ENCODE measurements around the gene TPO.
A peak's percentile ranks its signal among the peaks of the same experiment; 100 is the strongest.
"Not testable (repeated sequence)": the region's sequence is repeated elsewhere in the genome, so short reads cannot be mapped to it uniquely, and the experiment has no call there.

TPO gene

GRCh38 chr2:1484131-1484884, 71.0 kb downstream of the TPO start:
- no peak for DNase-seq (ENCODE audit: low spot score)

GRCh38 chr2:1486670-1487069, 73.4 kb downstream of the TPO start:
- DNase-seq (ENCODE audit: low spot score) = no peak

GRCh38 chr2:1487758-1488157, 74.5 kb downstream of the TPO start:
- no peak for DNase-seq (ENCODE audit: low spot score)

GRCh38 chr2:1488181-1488671, 75.0 kb downstream of the TPO start:
- DNase-seq (ENCODE audit: low spot score) = no peak

DNA sequence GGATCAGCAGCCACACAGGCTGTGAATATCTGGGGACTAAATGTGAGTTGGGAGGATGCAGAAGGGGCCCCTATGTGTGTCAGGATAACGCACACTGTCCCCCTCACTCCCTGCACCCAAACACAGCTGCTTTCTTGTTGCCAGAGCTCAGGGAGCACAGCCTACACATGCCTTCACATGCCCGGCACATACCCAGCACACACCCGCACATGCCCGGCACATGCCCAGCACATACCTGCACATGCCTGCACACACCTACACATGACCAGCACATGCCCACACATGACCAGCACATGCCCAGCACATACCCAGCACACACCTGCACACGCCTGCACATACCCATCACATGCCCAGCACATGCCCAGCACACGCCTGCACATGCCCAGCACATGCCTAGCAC, 75.6 kb downstream of the TPO start:
- no peak for DNase-seq (ENCODE audit: low spot score)

DNA sequence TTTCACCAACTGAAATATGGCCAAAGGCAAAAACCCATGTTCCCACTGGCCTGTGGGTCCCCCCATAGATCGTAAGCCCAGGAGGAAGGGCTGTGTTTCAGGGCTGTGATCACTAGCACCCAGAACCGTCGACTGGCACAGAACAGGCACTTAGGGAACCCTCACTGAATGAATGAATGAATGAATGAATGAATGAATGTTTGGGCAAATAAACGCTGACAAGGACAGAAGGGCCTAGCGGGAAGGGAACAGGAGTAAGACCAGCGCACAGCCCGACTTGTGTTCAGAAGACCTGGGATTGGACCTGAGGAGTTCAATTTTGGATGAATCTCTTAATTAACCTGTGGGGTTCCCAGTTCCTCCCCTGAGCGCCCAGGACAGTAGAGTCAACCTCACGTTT, 76.2 kb downstream of the TPO start:
- DNase-seq (ENCODE audit: low spot score) = no peak

- DNase-seq (ENCODE audit: low spot score) = not testable (repeated sequence)
Measured at GRCh38 chr2:1490381-1490780, 77.1 kb downstream of the TPO start.

DNA sequence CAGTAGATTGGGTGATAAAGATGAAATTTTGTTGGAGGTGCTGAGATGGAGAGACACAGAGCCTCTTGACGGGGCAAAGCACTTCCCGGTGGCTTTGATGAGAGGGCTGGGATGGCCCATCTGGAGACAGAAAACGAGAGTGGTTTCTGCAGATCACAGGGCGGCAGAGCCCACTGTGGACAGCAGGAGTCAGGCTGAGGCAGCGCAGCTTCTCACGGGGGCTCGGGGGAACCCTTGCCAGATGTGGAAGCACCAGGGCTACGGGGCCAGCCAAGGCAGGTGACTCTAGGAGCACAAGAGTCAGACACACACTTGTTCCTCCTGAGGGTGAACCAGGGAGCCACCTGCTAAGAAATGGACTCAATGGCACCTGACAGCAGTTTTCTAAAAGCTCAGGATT, 78.5 kb downstream of the TPO start:
- DNase-seq (ENCODE audit: low spot score) = no peak

GRCh38 chr2:1492231-1492630, 79.0 kb downstream of the TPO start:
- DNase-seq (ENCODE audit: low spot score) = not testable (repeated sequence)

DNA sequence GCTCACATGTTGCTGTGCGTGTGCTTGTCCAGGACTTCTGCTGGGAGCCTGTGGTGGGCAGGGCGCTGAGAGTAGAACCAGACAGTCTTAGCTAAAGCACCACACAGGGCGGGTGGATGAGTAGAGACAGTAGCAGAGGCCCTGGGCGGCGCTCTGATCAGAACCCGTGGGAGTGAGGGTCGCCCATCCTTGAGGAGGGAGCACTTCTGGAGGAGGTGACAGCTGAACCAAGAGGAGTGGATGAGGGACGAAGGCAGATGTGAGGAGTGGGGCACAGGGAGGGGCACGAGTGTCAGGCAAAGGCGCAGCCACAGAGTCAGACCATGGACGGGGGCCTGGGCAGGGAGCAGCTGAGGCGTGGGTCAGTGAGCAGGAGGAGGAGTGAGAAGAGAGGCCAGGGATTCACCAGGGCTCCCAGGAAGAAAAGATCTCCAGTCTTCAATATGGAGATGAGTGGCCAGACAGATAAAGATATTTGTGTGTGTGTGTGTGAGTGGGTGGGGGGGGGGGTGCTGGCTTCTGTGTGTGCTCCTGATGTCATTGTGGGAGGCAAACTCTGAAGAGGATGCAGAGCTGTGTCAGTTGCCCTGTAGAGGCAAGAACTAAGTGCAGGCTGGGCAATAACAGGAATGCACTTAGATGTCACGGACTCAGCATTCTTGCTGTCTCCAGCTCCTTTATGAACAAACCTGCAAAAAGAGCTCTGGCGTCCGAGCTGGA, 79.6 kb downstream of the TPO start:
- DNase-seq (ENCODE audit: low spot score) = no peak

GRCh38 chr2:1493431-1494126, 80.3 kb downstream of the TPO start:
- peak; percentile 9 for DNase-seq (ENCODE audit: low spot score)

DNA sequence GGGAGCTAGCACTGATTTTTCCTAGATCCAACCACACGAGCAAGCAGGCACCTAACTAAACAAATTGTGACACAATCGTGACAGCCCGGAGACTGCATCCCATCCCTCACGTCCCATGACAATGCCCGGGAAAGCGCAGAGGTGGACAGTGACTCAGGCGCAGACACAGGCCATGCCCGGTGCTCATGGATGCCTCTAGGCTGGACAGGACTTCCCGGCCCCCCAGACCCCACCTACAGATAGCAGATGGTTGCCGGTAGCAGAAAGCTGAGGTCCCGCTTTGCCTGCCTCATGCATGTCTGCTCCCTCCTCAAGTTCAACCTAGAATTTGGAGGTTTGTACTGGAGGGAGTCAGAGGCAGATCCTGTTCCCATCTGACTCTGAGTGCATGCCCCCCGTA, 81.0 kb downstream of the TPO start:
- DNase-seq (ENCODE audit: low spot score) = no peak

GRCh38 chr2:1494906-1495305, 81.6 kb downstream of the TPO start:
- DNase-seq (ENCODE audit: low spot score) = no peak

- no peak for DNase-seq (ENCODE audit: low spot score)
Measured at GRCh38 chr2:1495676-1496358, 82.6 kb downstream of the TPO start.

DNA sequence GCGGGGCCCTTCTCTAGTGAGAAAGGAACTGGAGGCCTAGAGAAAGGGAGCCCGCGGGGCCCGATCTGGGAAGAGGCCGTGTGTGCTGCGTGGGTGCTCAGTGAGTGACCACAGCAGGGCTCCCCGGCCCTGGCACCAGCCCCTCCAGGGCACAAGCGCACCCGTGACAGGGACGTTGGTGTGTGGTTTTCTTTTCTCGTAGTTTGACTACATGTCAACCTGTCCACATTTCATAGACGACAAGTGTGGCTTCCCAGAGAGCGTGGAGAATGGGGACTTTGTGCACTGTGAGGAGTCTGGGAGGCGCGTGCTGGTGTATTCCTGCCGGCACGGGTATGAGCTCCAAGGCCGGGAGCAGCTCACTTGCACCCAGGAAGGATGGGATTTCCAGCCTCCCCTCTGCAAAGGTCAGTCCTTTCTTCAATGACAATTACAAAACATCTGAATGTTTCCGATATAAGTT, 83.1 kb downstream of the TPO start:
- no peak for DNase-seq (ENCODE audit: low spot score)

- DNase-seq (ENCODE audit: low spot score) = no peak
Measured at GRCh38 chr2:1497122-1497611, 83.9 kb downstream of the TPO start.

GRCh38 chr2:1498176-1498575, 84.9 kb downstream of the TPO start:
- DNase-seq (ENCODE audit: low spot score) = no peak

- no peak for DNase-seq (ENCODE audit: low spot score)
Measured at GRCh38 chr2:1499033-1499795, 86.0 kb downstream of the TPO start.

DNA sequence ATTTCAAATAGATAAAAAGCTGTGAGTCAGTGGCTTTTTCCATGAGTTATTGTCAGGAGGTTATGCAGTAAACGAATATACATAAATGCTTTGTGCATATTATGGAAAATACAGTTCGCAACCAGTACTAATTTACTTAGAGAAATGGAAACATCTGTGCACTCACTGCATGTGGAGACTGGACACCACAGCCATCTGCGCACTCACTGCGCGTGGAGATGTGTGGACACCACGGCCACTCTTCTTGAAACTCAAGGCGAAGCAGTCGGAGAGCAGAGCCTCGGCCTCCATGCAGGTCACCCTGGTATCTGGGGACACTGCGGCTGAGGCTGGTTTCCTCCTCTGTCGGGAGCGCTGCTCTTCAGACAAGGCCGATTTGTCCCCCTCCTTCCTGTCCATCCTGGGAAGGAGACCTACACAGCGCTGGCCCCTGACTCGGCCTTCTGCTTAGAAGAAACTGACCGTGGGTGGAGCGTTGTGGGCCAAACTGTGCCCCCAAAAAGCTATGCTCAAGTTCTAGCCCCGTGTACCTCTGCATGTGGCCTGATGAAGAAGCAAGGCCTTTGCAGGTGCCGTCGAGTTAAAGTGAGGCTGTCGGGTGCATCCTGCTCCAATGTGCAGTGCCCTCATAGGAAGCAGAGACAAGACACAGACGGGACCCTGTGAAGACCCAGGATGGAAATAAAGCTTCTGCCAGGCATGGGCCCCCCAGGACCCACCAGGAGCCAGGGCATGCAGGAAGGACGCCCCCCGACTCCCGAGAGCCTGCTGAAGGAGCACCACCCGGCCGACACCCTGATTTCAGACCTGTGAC, 88.0 kb downstream of the TPO start:
- DNase-seq (ENCODE audit: low spot score) = no peak

GRCh38 chr2:1501991-1502390, 88.7 kb downstream of the TPO start:
- no peak for DNase-seq (ENCODE audit: low spot score)
